ENCODE results near the gene LMX1A. TPM values are rescaled to one million over a fixed set of nuclear protein-coding genes. Genes with fewer than 3 reads are reported as not detected.

LMX1A gene
- total and polyA plus RNA-seq, 2 experiments from 2014 or later, result not detected

GRCh38 chr1:165205145-165205544, 151.4 kb downstream of the LMX1A start:
- no peaks in the 10 kb centered on the region for H3K9me3 ChIP-seq (ENCODE audit: low read depth)
- H3K4me3 ChIP-seq, result no peak overlapping the region
- no peak for DNase-seq (ENCODE audit: low read depth in 1 of 2, low spot score in 1 of 2)
- no peak for TF ChIP-seq CTCF (IDR thresholded peaks at IDR 0.05; ENCODE audit: low read depth, low read length)
- no peak overlapping the region for H3K27ac ChIP-seq
- H3K4me1 ChIP-seq (ENCODE audit: low read depth), result no peaks in the 10 kb centered on the region
- no peaks in the 10 kb centered on the region for H3K27me3 ChIP-seq
- H3K36me3 ChIP-seq, result no peaks in the 10 kb centered on the region

- no peaks in the 10 kb centered on the region for H3K27me3 ChIP-seq
- H3K27ac ChIP-seq, result no peak overlapping the region
- H3K4me3 ChIP-seq, result no peak overlapping the region
- no peak for TF ChIP-seq CTCF (IDR thresholded peaks at IDR 0.05; ENCODE audit: low read depth, low read length)
- H3K4me1 ChIP-seq (ENCODE audit: low read depth), result no peaks in the 10 kb centered on the region
- H3K36me3 ChIP-seq, result no peaks in the 10 kb centered on the region
- H3K9me3 ChIP-seq (ENCODE audit: low read depth), result no peaks in the 10 kb centered on the region
- no peak for DNase-seq (ENCODE audit: low read depth in 1 of 2, low spot score in 1 of 2)
Observed at GRCh38 chr1:165204548-165204947, 152.0 kb downstream of the LMX1A start.

GRCh38 chr1:165191087-165191486, 165.4 kb downstream of the LMX1A start:
- no peak overlapping the region for H3K27ac ChIP-seq

GRCh38 chr1:165189913-165190312, 166.6 kb downstream of the LMX1A start:
- Histone ChIP-seq H3K4me3 (no peak overlapping the region), H3K27ac (no peak overlapping the region), H3K36me3 (no peaks in the 10 kb centered on the region), H3K27me3 (no peaks in the 10 kb centered on the region), H3K9me3 (ENCODE audit: low read depth) (no peaks in the 10 kb centered on the region), H3K4me1 (ENCODE audit: low read depth) (no peaks in the 10 kb centered on the region)
- no peak for TF ChIP-seq CTCF (IDR thresholded peaks at IDR 0.05; ENCODE audit: low read depth, low read length)
- no peak for DNase-seq (ENCODE audit: low read depth in 1 of 2, low spot score in 1 of 2)

More at GRCh38 chr1:165191087-165191486, 165.4 kb downstream of the LMX1A start:
- no peak for TF ChIP-seq CTCF (IDR thresholded peaks at IDR 0.05; ENCODE audit: low read depth, low read length)
- DNase-seq (ENCODE audit: low read depth in 1 of 2, low spot score in 1 of 2), result no peak
- Histone ChIP-seq H3K36me3 (no peaks in the 10 kb centered on the region), H3K27me3 (peaks cover 6% of the 10 kb centered on the region), H3K4me3 (no peak overlapping the region), H3K9me3 (ENCODE audit: low read depth) (no peaks in the 10 kb centered on the region), H3K4me1 (ENCODE audit: low read depth) (no peaks in the 10 kb centered on the region)

- no peaks in the 10 kb centered on the region for H3K4me1 ChIP-seq (ENCODE audit: low read depth)
- DNase-seq (ENCODE audit: low read depth in 1 of 2, low spot score in 1 of 2), result no peak
- TF ChIP-seq CTCF (IDR thresholded peaks at IDR 0.05; ENCODE audit: low read depth, low read length), result no peak
- H3K27me3 ChIP-seq, result no peaks in the 10 kb centered on the region
- H3K4me3 ChIP-seq, result no peak overlapping the region
- no peaks in the 10 kb centered on the region for H3K36me3 ChIP-seq
- no peak overlapping the region for H3K27ac ChIP-seq
- H3K9me3 ChIP-seq (ENCODE audit: low read depth), result no peaks in the 10 kb centered on the region
Observed at GRCh38 chr1:165189011-165189410, 167.5 kb downstream of the LMX1A start.

Measured in cardiac muscle cell (in vitro differentiated cells and primary cell).